ENCODE data around the gene SYS1. TPM values are rescaled to one million over a fixed set of nuclear protein-coding genes. Genes with fewer than 3 reads are reported as not detected.

Gene SYS1
- total and polyA plus RNA-seq, 2 experiments from 2014 or later = 7.9 to 21.5 TPM

DNA sequence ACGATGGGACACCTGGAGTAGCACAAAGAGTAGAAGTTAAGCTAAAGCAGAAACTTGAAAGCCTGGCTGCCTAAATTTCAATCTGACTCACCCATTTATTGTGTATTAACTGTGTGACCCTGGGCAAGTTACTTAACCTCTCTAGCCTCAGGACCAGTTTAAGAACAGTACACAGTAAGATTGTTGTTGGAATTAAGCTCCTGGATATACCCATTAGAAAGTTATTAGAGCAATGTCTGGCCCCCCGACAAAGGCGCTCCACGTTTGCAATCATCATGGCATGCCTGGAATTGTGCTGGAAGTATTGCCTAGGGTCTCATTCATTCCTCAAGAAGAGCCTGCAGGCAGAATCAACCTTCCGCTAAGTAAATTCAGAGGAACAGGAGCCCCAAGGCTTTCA is 16.1 kb upstream of the SYS1 start:
- Mint-ChIP-seq H3K4me1 (peaks cover 58% of the 10 kb centered on the region), H3K27me3 (ENCODE audit: insufficient read depth, low read depth, poor library complexity) (peaks cover 13% of the 10 kb centered on the region), H3K36me3 (ENCODE audit: low read depth) (no peaks in the 10 kb centered on the region), H3K9me3 (no peaks in the 10 kb centered on the region), H3K4me3 (peak overlapping the region; percentile 91), H3K27ac (no peak overlapping the region)
- peak overlapping the region; percentile 98 for H3K4me2 ChIP-seq
- ATAC-seq = no peak
- H3F3A ChIP-seq (replicated peaks; ENCODE audit: low read depth) = 0 out of 2 replicates have a peak, but pooled peaks cover 5% of the 10 kb centered on the region
- H3K36me3 ChIP-seq (ENCODE audit: insufficient read depth) = no peaks in the 10 kb centered on the region
- no peaks in the 10 kb centered on the region for H3K9me2 ChIP-seq (ENCODE audit: insufficient read depth)
- no peak overlapping the region for H2AFZ ChIP-seq
- no peaks in the 10 kb centered on the region for H4K20me1 ChIP-seq (replicated peaks; ENCODE audit: insufficient read depth)
- peak overlapping the region; percentile 92 for H3K4me3 ChIP-seq
- no peak overlapping the region for H3K27ac ChIP-seq (ENCODE audit: low read depth)
- H3K4me1 ChIP-seq (ENCODE audit: insufficient read depth) = peaks cover 58% of the 10 kb centered on the region
- H3K27me3 ChIP-seq (ENCODE audit: insufficient read depth) = peaks cover 9% of the 10 kb centered on the region; the same call in 1 of the 2 replicates
- DNase-seq (ENCODE audit: low spot score) = no peak
- H3K79me2 ChIP-seq (replicated peaks; ENCODE audit: insufficient read depth) = peaks cover 55% of the 10 kb centered on the region
- TF ChIP-seq EZH2 (IDR thresholded peaks at IDR 0.05; ENCODE audit: low read depth, unreplicated experiment) (no peak), JUNB (IDR thresholded peaks at IDR 0.05; ENCODE audit: unreplicated experiment) (no peak), CTCF (conservative IDR thresholded peaks at IDR 0.05; ENCODE audit: low read depth in 2 of 2) (no peak), CREB1 (CRISPR knock-in tag; IDR thresholded peaks at IDR 0.05; ENCODE audit: low read depth) (no peak), ZNF114 (CRISPR knock-in tag; IDR thresholded peaks at IDR 0.05) (no peak), POLR2AphosphoS5 (IDR thresholded peaks at IDR 0.05; ENCODE audit: low read depth) (no peak), ZNF331 (CRISPR knock-in tag; IDR thresholded peaks at IDR 0.05; ENCODE audit: low read depth) (no peak), NANOG (IDR thresholded peaks at IDR 0.05; ENCODE audit: borderline replicate concordance) (no peak), EZH2phosphoT487 (IDR thresholded peaks at IDR 0.05; ENCODE audit: unreplicated experiment) (no peak), STAT1 (IDR thresholded peaks at IDR 0.05; ENCODE audit: unreplicated experiment) (no peak), REST (IDR thresholded peaks at IDR 0.05; ENCODE audit: unreplicated experiment) (no peak)
- TF ChIP-seq, protein P1, sequence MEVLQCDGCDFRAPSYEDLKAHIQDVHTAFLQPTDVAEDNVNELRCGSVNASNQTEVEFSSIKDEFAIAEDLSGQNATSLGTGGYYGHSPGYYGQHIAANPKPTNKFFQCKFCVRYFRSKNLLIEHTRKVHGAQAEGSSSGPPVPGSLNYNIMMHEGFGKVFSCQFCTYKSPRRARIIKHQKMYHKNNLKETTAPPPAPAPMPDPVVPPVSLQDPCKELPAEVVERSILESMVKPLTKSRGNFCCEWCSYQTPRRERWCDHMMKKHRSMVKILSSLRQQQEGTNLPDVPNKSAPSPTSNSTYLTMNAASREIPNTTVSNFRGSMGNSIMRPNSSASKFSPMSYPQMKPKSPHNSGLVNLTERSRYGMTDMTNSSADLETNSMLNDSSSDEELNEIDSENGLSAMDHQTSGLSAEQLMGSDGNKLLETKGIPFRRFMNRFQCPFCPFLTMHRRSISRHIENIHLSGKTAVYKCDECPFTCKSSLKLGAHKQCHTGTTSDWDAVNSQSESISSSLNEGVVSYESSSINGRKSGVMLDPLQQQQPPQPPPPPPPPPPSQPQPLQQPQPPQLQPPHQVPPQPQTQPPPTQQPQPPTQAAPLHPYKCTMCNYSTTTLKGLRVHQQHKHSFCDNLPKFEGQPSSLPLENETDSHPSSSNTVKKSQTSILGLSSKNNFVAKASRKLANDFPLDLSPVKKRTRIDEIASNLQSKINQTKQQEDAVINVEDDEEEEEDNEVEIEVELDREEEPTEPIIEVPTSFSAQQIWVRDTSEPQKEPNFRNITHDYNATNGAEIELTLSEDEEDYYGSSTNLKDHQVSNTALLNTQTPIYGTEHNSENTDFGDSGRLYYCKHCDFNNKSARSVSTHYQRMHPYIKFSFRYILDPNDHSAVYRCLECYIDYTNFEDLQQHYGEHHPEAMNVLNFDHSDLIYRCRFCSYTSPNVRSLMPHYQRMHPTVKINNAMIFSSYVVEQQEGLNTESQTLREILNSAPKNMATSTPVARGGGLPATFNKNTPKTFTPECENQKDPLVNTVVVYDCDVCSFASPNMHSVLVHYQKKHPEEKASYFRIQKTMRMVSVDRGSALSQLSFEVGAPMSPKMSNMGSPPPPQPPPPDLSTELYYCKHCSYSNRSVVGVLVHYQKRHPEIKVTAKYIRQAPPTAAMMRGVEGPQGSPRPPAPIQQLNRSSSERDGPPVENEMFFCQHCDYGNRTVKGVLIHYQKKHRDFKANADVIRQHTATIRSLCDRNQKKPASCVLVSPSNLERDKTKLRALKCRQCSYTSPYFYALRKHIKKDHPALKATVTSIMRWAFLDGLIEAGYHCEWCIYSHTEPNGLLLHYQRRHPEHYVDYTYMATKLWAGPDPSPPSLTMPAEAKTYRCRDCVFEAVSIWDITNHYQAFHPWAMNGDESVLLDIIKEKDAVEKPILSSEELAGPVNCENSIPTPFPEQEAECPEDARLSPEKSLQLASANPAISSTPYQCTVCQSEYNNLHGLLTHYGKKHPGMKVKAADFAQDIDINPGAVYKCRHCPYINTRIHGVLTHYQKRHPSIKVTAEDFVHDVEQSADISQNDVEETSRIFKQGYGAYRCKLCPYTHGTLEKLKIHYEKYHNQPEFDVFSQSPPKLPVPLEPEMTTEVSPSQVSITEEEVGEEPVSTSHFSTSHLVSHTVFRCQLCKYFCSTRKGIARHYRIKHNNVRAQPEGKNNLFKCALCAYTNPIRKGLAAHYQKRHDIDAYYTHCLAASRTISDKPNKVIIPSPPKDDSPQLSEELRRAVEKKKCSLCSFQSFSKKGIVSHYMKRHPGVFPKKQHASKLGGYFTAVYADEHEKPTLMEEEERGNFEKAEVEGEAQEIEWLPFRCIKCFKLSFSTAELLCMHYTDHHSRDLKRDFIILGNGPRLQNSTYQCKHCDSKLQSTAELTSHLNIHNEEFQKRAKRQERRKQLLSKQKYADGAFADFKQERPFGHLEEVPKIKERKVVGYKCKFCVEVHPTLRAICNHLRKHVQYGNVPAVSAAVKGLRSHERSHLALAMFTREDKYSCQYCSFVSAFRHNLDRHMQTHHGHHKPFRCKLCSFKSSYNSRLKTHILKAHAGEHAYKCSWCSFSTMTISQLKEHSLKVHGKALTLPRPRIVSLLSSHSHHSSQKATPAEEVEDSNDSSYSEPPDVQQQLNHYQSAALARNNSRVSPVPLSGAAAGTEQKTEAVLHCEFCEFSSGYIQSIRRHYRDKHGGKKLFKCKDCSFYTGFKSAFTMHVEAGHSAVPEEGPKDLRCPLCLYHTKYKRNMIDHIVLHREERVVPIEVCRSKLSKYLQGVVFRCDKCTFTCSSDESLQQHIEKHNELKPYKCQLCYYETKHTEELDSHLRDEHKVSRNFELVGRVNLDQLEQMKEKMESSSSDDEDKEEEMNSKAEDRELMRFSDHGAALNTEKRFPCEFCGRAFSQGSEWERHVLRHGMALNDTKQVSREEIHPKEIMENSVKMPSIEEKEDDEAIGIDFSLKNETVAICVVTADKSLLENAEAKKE (CRISPR knock-in tag; IDR thresholded peaks at IDR 0.05) = no peak
- TF ChIP-seq, protein P2, sequence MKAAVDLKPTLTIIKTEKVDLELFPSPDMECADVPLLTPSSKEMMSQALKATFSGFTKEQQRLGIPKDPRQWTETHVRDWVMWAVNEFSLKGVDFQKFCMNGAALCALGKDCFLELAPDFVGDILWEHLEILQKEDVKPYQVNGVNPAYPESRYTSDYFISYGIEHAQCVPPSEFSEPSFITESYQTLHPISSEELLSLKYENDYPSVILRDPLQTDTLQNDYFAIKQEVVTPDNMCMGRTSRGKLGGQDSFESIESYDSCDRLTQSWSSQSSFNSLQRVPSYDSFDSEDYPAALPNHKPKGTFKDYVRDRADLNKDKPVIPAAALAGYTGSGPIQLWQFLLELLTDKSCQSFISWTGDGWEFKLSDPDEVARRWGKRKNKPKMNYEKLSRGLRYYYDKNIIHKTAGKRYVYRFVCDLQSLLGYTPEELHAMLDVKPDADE (IDR thresholded peaks at IDR 0.05) = no peak
